B cell (primary cell): ENCODE data around the gene SINHCAF. TPM values are rescaled to one million over a fixed set of nuclear protein-coding genes. Genes with fewer than 3 reads are reported as not detected.

ENCODE experiments used
- ATAC-seq: fragments of 200-7000 bp; cut with Tn5 transposase; one replicate; pipeline ENCODE4 v1.10.0; 2021; ENCODE audit warnings: low read depth, mild to moderate bottlenecking, moderate number of reproducible peaks, moderate library complexity
- CTCF ChIA-PET: fragments of 350-600 bp; sonication (Branson Sonifier 250); formaldehyde crosslinking; loops from one replicate; lab custom pipeline; 2021; ENCODE audit warnings: antibody characterized with exemption, inconsistent platforms; lab: Charles Lee
- POLR2A ChIA-PET: fragments of 350-600 bp; sonication (Branson Sonifier 250); formaldehyde crosslinking; loops from one replicate; lab custom pipeline; 2021; ENCODE audit warnings: antibody characterized with exemption; lab: Charles Lee
- DNase-seq: peaks from one replicate; pipeline ENCODE4 v3.0.0; 2013
- H2AFZ ChIP-seq: 2 replicates; pipeline ENCODE4 v1.6.1; 2012; ENCODE audit warnings: mild to moderate bottlenecking, low read depth, low read length; ENCODE audit not compliant: insufficient read depth, poor library complexity, severe bottlenecking
- H3K27ac ChIP-seq, 2 donors: 1 replicate in 1 of 2; 2 replicates in 1 of 2; pipeline ENCODE4 v1.5.1; 2012 to 2013; ENCODE audit warnings: low read length in 2 of 2, mild to moderate bottlenecking in 2 of 2, moderate library complexity in 1 of 2
- H3K27me3 ChIP-seq, 4 experiments: fragments of 200-600 bp in 1 of 4; sonication (generic) in 1 of 4; replicated peaks in 1 of 4; 1 replicate in 2 of 4; 2 replicates in 2 of 4; pipeline versions ENCODE4 v1.6.1 to v1.7.0; 2013 to 2016; ENCODE audit warnings: low read length in 3 of 4, mild to moderate bottlenecking in 2 of 4, mixed read lengths in 1 of 4, moderate library complexity in 1 of 4; ENCODE audit not compliant: insufficient read depth in 4 of 4, control insufficient read depth in 3 of 4; ENCODE audit errors: control extremely low read depth in 1 of 4
- H3K36me3 ChIP-seq, 2 experiments: replicated peaks in 1 of 2; 1 replicate in 1 of 2; 2 replicates in 1 of 2; pipeline versions ENCODE4 v1.6.1 to v1.7.1; 2013; ENCODE audit warnings: low read length in 1 of 2; ENCODE audit not compliant: insufficient read depth in 2 of 2, control insufficient read depth in 1 of 2; ENCODE audit errors: control extremely low read depth in 1 of 2, extremely low read depth in 1 of 2
- H3K4me1 ChIP-seq, 2 donors: fragments of 200-600 bp in 1 of 2; sonication (generic) in 1 of 2; 1 replicate in 1 of 2; 2 replicates in 1 of 2; pipeline versions ENCODE4 v1.5.1 to v1.6.1; 2013 to 2017; ENCODE audit warnings: low read length in 2 of 2; ENCODE audit not compliant: control insufficient read depth in 2 of 2, insufficient read depth in 2 of 2
- H3K4me2 ChIP-seq: replicated peaks from 2 replicates; pipeline ENCODE3; 2012; ENCODE audit warnings: mild to moderate bottlenecking, low read depth, low read length; ENCODE audit not compliant: poor library complexity, severe bottlenecking
- H3K4me3 ChIP-seq, 5 experiments: fragments of 200-600 bp in 1 of 5; sonication (generic) in 1 of 5; 1 replicate in 3 of 5; 2 replicates in 2 of 5; pipeline versions ENCODE4 v1.5.1 to v1.7.0; 2011 to 2016; ENCODE audit warnings: low read length in 4 of 5, mild to moderate bottlenecking in 4 of 5, low read depth in 2 of 5, control low read depth in 1 of 5, moderate library complexity in 1 of 5; ENCODE audit not compliant: insufficient read depth in 1 of 5; ENCODE audit errors: control extremely low read depth in 1 of 5, extremely low read depth in 1 of 5
- H3K79me2 ChIP-seq: fragments of 200-600 bp; sonication (generic); one replicate; pipeline ENCODE4 v1.6.0; 2016; ENCODE audit warnings: low read length; ENCODE audit not compliant: control insufficient read depth, insufficient read depth
- H3K9ac ChIP-seq: fragments of 200-600 bp; sonication (generic); 2 replicates; pipeline ENCODE4 v1.6.1; 2017; ENCODE audit warnings: mild to moderate bottlenecking, low read length, moderate library complexity
- H3K9me3 ChIP-seq, 3 donors: one replicate each; pipeline versions ENCODE4 v1.6.1 to v1.7.1; 2013; ENCODE audit warnings: low read length in 2 of 3; ENCODE audit not compliant: control insufficient read depth in 2 of 3, insufficient read depth in 1 of 3; ENCODE audit errors: control extremely low read depth in 1 of 3
- H4K20me1 ChIP-seq: 2 replicates; pipeline ENCODE4 v1.6.0; 2012; ENCODE audit warnings: mild to moderate bottlenecking, low read length; ENCODE audit not compliant: insufficient read depth, control insufficient read depth, poor library complexity, severe bottlenecking
- H3K27ac Mint-ChIP-seq: one replicate; pipeline ENCODE4 v1.8.0; 2021; ENCODE audit warnings: mixed read lengths
- H3K27me3 Mint-ChIP-seq: one replicate; pipeline ENCODE4 v1.8.0; 2021; ENCODE audit warnings: mixed read lengths
- H3K4me1 Mint-ChIP-seq: one replicate; pipeline ENCODE4 v1.8.0; 2021; ENCODE audit warnings: mixed read lengths
- H3K4me3 Mint-ChIP-seq: one replicate; pipeline ENCODE4 v1.8.0; 2021; ENCODE audit warnings: mixed read lengths
- H3K9me3 Mint-ChIP-seq: one replicate; pipeline ENCODE4 v1.8.0; 2022; ENCODE audit warnings: mixed read lengths; ENCODE audit not compliant: insufficient read depth
- CTCF ChIP-seq: fragments of 200-600 bp; IDR thresholded peaks from one replicate; pipeline ENCODE4 v1.8.0; 2022; ENCODE audit warnings: antibody characterized with exemption, mild to moderate bottlenecking
- EZH2 ChIP-seq: IDR thresholded peaks from 2 replicates; pipeline ENCODE4 v1.6.1; 2012; ENCODE audit warnings: borderline replicate concordance, low read depth, mild to moderate bottlenecking, moderate library complexity, low read length; ENCODE audit not compliant: insufficient read depth, poor library complexity, severe bottlenecking
- WGBS: methylation state at CpG from one replicate; pipeline ENCODE4 v1.1.5; 2013; ENCODE audit warnings: missing lambda C conversion rate; ENCODE audit not compliant: insufficient coverage; 5-methylcytosine and 5-hydroxymethylcytosine counted together
- intact Hi-C: fragments of 100-400 bp; cut with micrococcal nuclease; formaldehyde crosslinking; loops from one replicate; pipeline ENCODE4 v1.10.0; 2022
- polyA plus RNA-seq: library from polyadenylated mRNA; depleted of rRNA; stranded (reverse); fragments of >200 nt; gene quantifications from 2 replicates; pipeline ENCODE4 v1.2.3, GENCODE V29; 2012
- total RNA-seq, 2 donors: library from RNA; stranded (reverse); fragments of 120-200 nt in 1 of 2; gene quantifications; 1 replicate in 1 of 2; 2 replicates in 1 of 2; pipeline versions ENCODE4 v1.2.3 to v1.2.4, GENCODE V29; 2013 to 2022

The SINHCAF gene
- total and polyA plus RNA-seq, 2 donors (not counting 1 experiment from before 2014, with no cell fraction given) = 43.5 to 129 TPM

- no peaks in the 10 kb centered on the region for H3K4me1 ChIP-seq
- no peaks in the 10 kb centered on the region for H3K79me2 ChIP-seq
- DNase-seq (no peak), ATAC-seq (no peak)
- Mint-ChIP-seq H3K9me3 (peaks cover 2% of the 10 kb centered on the region), H3K27ac (no peak overlapping the region), H3K4me1 (peaks cover 7% of the 10 kb centered on the region), H3K4me3 (no peak overlapping the region), H3K27me3 (peaks cover 29% of the 10 kb centered on the region)
- WGBS = 71% methylated on average over 5 of the region's 5 CpGs
- no peak overlapping the region for H3K4me2 ChIP-seq
- TF ChIP-seq CTCF = no peak
- no peak for TF ChIP-seq EZH2
- no peak overlapping the region for H2AFZ ChIP-seq
- no peak overlapping the region for H3K9ac ChIP-seq
- no peaks in the 10 kb centered on the region for H3K36me3 ChIP-seq
- no peaks in the 10 kb centered on the region for H4K20me1 ChIP-seq
- peaks cover 0 to 3% (median 1%) of the 10 kb centered on the region in 4 experiments for H3K27me3 ChIP-seq
- ChIA-PET CTCF (interaction anchor here (1.6 kb wide), 1 partner anchor 9 kb away, joined by 3 read pairs; no protein-coding TSS in a partner anchor), POLR2A (no interaction called here)
- no peak overlapping the region for H3K27ac ChIP-seq
- no peak overlapping the region for H3K4me3 ChIP-seq
- peaks cover 0 to 14% (median 3%) of the 10 kb centered on the region in 3 donors for H3K9me3 ChIP-seq
- intact Hi-C loops = no loop called here
Measured at GRCh38 chr12:31233061-31233730, 92.8 kb downstream of the SINHCAF start.

GRCh38 chr12:31232361-31232965 lies 93.5 kb downstream of the SINHCAF start:
- no peaks in the 10 kb centered on the region for H3K79me2 ChIP-seq
- peaks cover 0 to 3% (median 1%) of the 10 kb centered on the region in 4 experiments for H3K27me3 ChIP-seq
- WGBS = 88% methylated on average over 4 of the region's 11 CpGs
- no peaks in the 10 kb centered on the region for H4K20me1 ChIP-seq
- H3K9ac ChIP-seq = no peak overlapping the region
- H3K4me2 ChIP-seq = no peak overlapping the region
- ATAC-seq (no peak), DNase-seq (no peak)
- CTCF ChIA-PET = interaction anchor here (0.6 kb wide), 1 partner anchor 8 kb away, joined by 3 read pairs; no protein-coding TSS in a partner anchor
- Mint-ChIP-seq H3K27ac (no peak overlapping the region), H3K9me3 (peaks cover 2% of the 10 kb centered on the region), H3K4me3 (no peak overlapping the region), H3K27me3 (peaks cover 25% of the 10 kb centered on the region), H3K4me1 (peaks cover 6% of the 10 kb centered on the region)
- H3K4me3 ChIP-seq = no peak overlapping the region
- POLR2A ChIA-PET = no interaction called here
- H3K36me3 ChIP-seq = no peaks in the 10 kb centered on the region
- no peaks in the 10 kb centered on the region for H3K4me1 ChIP-seq
- no peak overlapping the region for H2AFZ ChIP-seq
- TF ChIP-seq EZH2 = no peak
- TF ChIP-seq CTCF = no peak
- H3K27ac ChIP-seq = no peak overlapping the region
- H3K9me3 ChIP-seq = peaks cover 0 to 14% (median 3%) of the 10 kb centered on the region in 3 donors
- intact Hi-C loops = no loop called here
